Loucy (cell line): Measurements from ENCODE around the gene REPS2.

Experiments
- H2AFZ ChIP-seq: fragments of 200-600 bp; sonication (generic); 2 replicates; pipeline ENCODE4 v1.6.0; 2016; ENCODE audit warnings: antibody characterized with exemption, mild to moderate bottlenecking, low read length, moderate library complexity
- H3F3A ChIP-seq: fragments of 200-600 bp; 2 replicates; pipeline ENCODE4 v1.6.0; 2016; ENCODE audit warnings: antibody characterized with exemption, low read depth, mild to moderate bottlenecking
- H3K27me3 ChIP-seq: fragments of 200-600 bp; sonication (generic); 2 replicates; pipeline ENCODE4 v1.6.1; 2014; ENCODE audit warnings: low read length, mild to moderate bottlenecking; ENCODE audit not compliant: insufficient read depth, poor library complexity, severe bottlenecking
- H3K36me3 ChIP-seq: fragments of 200-600 bp; sonication (generic); 2 replicates; pipeline ENCODE4 v1.6.1; 2016; ENCODE audit warnings: low read length; ENCODE audit not compliant: insufficient read depth
- H3K4me1 ChIP-seq: fragments of 200-600 bp; sonication (generic); 2 replicates; pipeline ENCODE4 v1.5.1; 2014; ENCODE audit warnings: low read length, mild to moderate bottlenecking; ENCODE audit not compliant: insufficient read depth, poor library complexity, severe bottlenecking
- H3K4me2 ChIP-seq: fragments of 200-600 bp; sonication (generic); 2 replicates; pipeline ENCODE4 v1.6.0; 2014; ENCODE audit warnings: antibody characterized with exemption, low read length, low read depth, mild to moderate bottlenecking; ENCODE audit not compliant: poor library complexity, severe bottlenecking
- H3K4me3 ChIP-seq: fragments of 200-600 bp; sonication (generic); 2 replicates; pipeline ENCODE4 v1.5.1; 2014; ENCODE audit warnings: low read length, mild to moderate bottlenecking, mixed read lengths; ENCODE audit not compliant: poor library complexity, severe bottlenecking
- H3K79me2 ChIP-seq: fragments of 200-600 bp; sonication (generic); 2 replicates; pipeline ENCODE4 v1.6.1; 2014; ENCODE audit warnings: low read length; ENCODE audit not compliant: insufficient read depth
- H3K9ac ChIP-seq: fragments of 200-600 bp; sonication (generic); 2 replicates; pipeline ENCODE4 v1.6.0; 2014; ENCODE audit warnings: mild to moderate bottlenecking, low read depth, low read length, moderate library complexity; ENCODE audit not compliant: poor library complexity, severe bottlenecking
- H3K9me2 ChIP-seq: fragments of 200-600 bp; sonication (generic); replicated peaks from 2 replicates; pipeline ENCODE4 v1.6.1; 2016; ENCODE audit warnings: low read depth, low read length, mixed read lengths
- H3K9me3 ChIP-seq: fragments of 200-600 bp; sonication (generic); 2 replicates; pipeline ENCODE4 v1.6.1; 2014; ENCODE audit warnings: mild to moderate bottlenecking, antibody characterized with exemption, low read length, low read depth; ENCODE audit not compliant: insufficient read depth
- H4K20me1 ChIP-seq: fragments of 200-600 bp; sonication (generic); 2 replicates; pipeline ENCODE4 v1.6.0; 2014; ENCODE audit warnings: antibody characterized with exemption, low read length, mild to moderate bottlenecking; ENCODE audit not compliant: insufficient read depth, poor library complexity, severe bottlenecking
- CTCF ChIP-seq: fragments of 200-600 bp; sonication (generic); conservative IDR thresholded peaks from 2 replicates; pipeline ENCODE4 v1.5.1; 2014; ENCODE audit warnings: mild to moderate bottlenecking, antibody characterized with exemption, low read length
- EZH2phosphoT487 ChIP-seq: fragments of 200-600 bp; IDR thresholded peaks from 2 replicates; pipeline ENCODE4 v1.6.1; 2018; ENCODE audit warnings: antibody characterized with exemption, mild to moderate bottlenecking, moderate library complexity, borderline replicate concordance

Gene REPS2

GRCh38 chrX:17182317-17182716 is 235.9 kb downstream of the REPS2 start:
- Histone ChIP-seq H3K4me2 (no peak overlapping the region), H3K9ac (no peak overlapping the region), H3K4me1 (no peaks in the 10 kb centered on the region), H3F3A (no peaks in the 10 kb centered on the region), H3K79me2 (no peaks in the 10 kb centered on the region), H2AFZ (no peak overlapping the region), H4K20me1 (no peaks in the 10 kb centered on the region), H3K4me3 (no peak overlapping the region), H3K27me3 (no peaks in the 10 kb centered on the region), H3K9me3 (no peaks in the 10 kb centered on the region), H3K36me3 (no peaks in the 10 kb centered on the region), H3K9me2 (no peaks in the 10 kb centered on the region)
- TF ChIP-seq EZH2phosphoT487 (no peak), CTCF (no peak)

GRCh38 chrX:17183566-17183965 is 237.1 kb downstream of the REPS2 start:
- TF ChIP-seq EZH2phosphoT487 (no peak), CTCF (no peak)
- no peak overlapping the region for H2AFZ ChIP-seq
- H3K9ac ChIP-seq: no peak overlapping the region
- no peaks in the 10 kb centered on the region for H3K36me3 ChIP-seq
- no peak overlapping the region for H3K4me3 ChIP-seq
- H3K4me2 ChIP-seq: no peak overlapping the region
- no peaks in the 10 kb centered on the region for H4K20me1 ChIP-seq
- H3K4me1 ChIP-seq: no peaks in the 10 kb centered on the region
- no peaks in the 10 kb centered on the region for H3K9me2 ChIP-seq
- no peaks in the 10 kb centered on the region for H3K9me3 ChIP-seq
- H3F3A ChIP-seq: no peaks in the 10 kb centered on the region
- no peaks in the 10 kb centered on the region for H3K79me2 ChIP-seq
- H3K27me3 ChIP-seq: no peaks in the 10 kb centered on the region

GRCh38 chrX:17185431-17185830 is 239.0 kb downstream of the REPS2 start:
- no peaks in the 10 kb centered on the region for H3K9me2 ChIP-seq
- H3K9me3 ChIP-seq: no peaks in the 10 kb centered on the region
- H4K20me1 ChIP-seq: no peaks in the 10 kb centered on the region
- no peak overlapping the region for H2AFZ ChIP-seq
- H3F3A ChIP-seq: no peaks in the 10 kb centered on the region
- H3K9ac ChIP-seq: no peak overlapping the region
- TF ChIP-seq CTCF (no peak), EZH2phosphoT487 (no peak)
- no peaks in the 10 kb centered on the region for H3K79me2 ChIP-seq
- no peak overlapping the region for H3K4me3 ChIP-seq
- H3K36me3 ChIP-seq: no peaks in the 10 kb centered on the region
- H3K4me1 ChIP-seq: no peaks in the 10 kb centered on the region
- no peaks in the 10 kb centered on the region for H3K27me3 ChIP-seq
- no peak overlapping the region for H3K4me2 ChIP-seq
